SK-N-SH treated with all-trans-retinoic acid at 6 μM for 48 hours (cell line): ENCODE data around the gene STAM.

Experiments
- ARNTL ChIP-seq: fragments of 450-650 bp; formaldehyde crosslinking; IDR thresholded peaks from 2 replicates; pipeline ENCODE4 v1.5.0; 2020; ENCODE audit warnings: low read depth, mild to moderate bottlenecking, moderate library complexity, borderline replicate concordance
- CSDC2 ChIP-seq: fragments of 250-450 bp; sonication (Bioruptor Pico); IDR thresholded peaks from 2 replicates; pipeline ENCODE4 v1.5.0; 2020; ENCODE audit warnings: mild to moderate bottlenecking, moderate library complexity
- GLIS3 ChIP-seq: fragments of 250-450 bp; sonication (Bioruptor Pico); IDR thresholded peaks from 2 replicates; pipeline ENCODE4 v1.5.0; 2020; ENCODE audit warnings: mild to moderate bottlenecking, moderate library complexity
- OSR1 ChIP-seq: fragments of 250-450 bp; sonication (Bioruptor Pico); IDR thresholded peaks from 2 replicates; pipeline ENCODE4 v1.8.0; 2022; ENCODE audit warnings: moderate library complexity, mild to moderate bottlenecking, inconsistent platforms
- PATZ1 ChIP-seq: fragments of 250-450 bp; sonication (Bioruptor Pico); IDR thresholded peaks from 2 replicates; pipeline ENCODE4 v1.8.0; 2020; ENCODE audit warnings: mild to moderate bottlenecking, moderate library complexity, borderline replicate concordance
- PPARA ChIP-seq: fragments of 250-450 bp; sonication (Bioruptor Pico); IDR thresholded peaks from 2 replicates; pipeline ENCODE4 v1.5.0; 2020; ENCODE audit warnings: mild to moderate bottlenecking, borderline replicate concordance
- RARB ChIP-seq: fragments of 250-450 bp; sonication (Bioruptor Pico); IDR thresholded peaks from 2 replicates; pipeline ENCODE4 v1.8.0; 2021; ENCODE audit warnings: mild to moderate bottlenecking, moderate library complexity
- ZC3H10 ChIP-seq: fragments of 250-450 bp; sonication (Bioruptor Pico); IDR thresholded peaks from 2 replicates; pipeline ENCODE4 v1.5.1; 2021; ENCODE audit warnings: mild to moderate bottlenecking, moderate library complexity
- ZFP30 ChIP-seq: fragments of 450-650 bp; formaldehyde crosslinking; IDR thresholded peaks from 2 replicates; pipeline ENCODE4 v1.5.0; 2022; ENCODE audit warnings: mild to moderate bottlenecking, moderate library complexity
- ZNF70 ChIP-seq: fragments of 450-650 bp; formaldehyde crosslinking; IDR thresholded peaks from 2 replicates; pipeline ENCODE4 v1.5.0; 2020; ENCODE audit warnings: mild to moderate bottlenecking, moderate library complexity
- ZNF8 ChIP-seq: fragments of 450-650 bp; formaldehyde crosslinking; IDR thresholded peaks from 2 replicates; pipeline ENCODE4 v1.5.0; 2020; ENCODE audit warnings: mild to moderate bottlenecking, moderate library complexity

- TF ChIP-seq PPARA (CRISPR knock-in tag), result no peak
- TF ChIP-seq CSDC2, result no peak
- TF ChIP-seq PATZ1 (CRISPR knock-in tag), result no peak
- no peak for TF ChIP-seq ZFP30
- no peak for TF ChIP-seq ZNF70
- TF ChIP-seq ZNF8 (CRISPR knock-in tag), result no peak
- TF ChIP-seq GLIS3 (CRISPR knock-in tag), result no peak
- TF ChIP-seq RARB, result no peak
- TF ChIP-seq OSR1 (CRISPR knock-in tag), result no peak
- TF ChIP-seq ARNTL (CRISPR knock-in tag), result no peak
- no peak for TF ChIP-seq ZC3H10 (CRISPR knock-in tag)
Measured at GRCh38 chr10:17716161-17716560, 72.2 kb downstream of the STAM start.
